Hematopoietic multipotent progenitor cell treated with erythropoietin and hydrocortisone succinate and interleukin-3 and kit ligand, for 6 days (in vitro differentiated cells): ENCODE results near the gene AIDA.
"Not testable (repeated sequence)": the region's sequence is repeated elsewhere in the genome, so short reads cannot be mapped to it uniquely, and the experiment has no call there.

Experiments used
- DNase-seq: peaks from one replicate; pipeline ENCODE4 v3.0.0-alpha.2; 2015

AIDA gene

DNA sequence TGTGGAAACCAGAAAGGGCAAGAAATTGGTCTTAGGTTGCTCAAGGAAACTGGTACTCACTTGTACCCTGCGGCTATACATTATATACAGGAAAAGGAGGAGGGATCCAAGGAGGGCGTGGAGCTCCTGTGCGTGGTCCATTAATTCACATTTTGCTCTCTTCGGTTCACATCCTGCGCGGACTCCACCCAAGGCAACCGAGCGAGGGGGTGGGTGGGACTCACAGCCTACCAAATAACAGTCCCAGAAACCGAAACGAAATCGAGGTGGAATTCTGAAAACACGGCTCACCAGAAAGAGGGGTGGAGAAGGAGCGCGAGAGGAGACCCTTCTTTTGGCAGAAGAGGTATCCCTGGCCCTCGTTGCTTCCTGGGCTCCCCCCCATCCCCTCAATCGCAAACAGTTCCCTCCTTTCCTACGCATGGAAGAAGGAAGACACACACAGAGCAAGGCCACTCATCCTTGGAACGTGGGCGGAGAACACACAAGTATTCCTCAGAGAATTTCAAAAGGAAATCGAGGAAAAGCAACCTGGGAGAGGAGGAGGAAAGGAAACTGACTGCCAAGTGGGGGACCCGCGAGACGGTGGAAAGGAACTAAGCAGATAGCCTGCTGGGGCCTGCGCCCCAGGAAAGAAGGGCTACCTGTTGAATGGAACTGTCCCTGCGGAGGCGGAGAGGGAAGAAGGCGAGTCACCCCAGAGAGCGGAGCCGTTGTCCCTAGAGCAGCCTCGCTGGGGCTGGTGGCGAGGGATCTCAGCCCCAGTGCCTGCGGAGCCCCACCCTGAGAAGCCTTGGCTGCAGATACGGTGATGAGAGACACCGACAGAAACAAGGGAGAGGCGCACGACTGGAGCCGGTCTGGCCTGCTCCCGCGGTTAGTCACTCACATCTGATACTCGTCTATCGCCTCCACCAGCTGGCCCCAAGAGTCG is 705 bp downstream of the AIDA start:
- DNase-seq, result peak; percentile 93

DNA sequence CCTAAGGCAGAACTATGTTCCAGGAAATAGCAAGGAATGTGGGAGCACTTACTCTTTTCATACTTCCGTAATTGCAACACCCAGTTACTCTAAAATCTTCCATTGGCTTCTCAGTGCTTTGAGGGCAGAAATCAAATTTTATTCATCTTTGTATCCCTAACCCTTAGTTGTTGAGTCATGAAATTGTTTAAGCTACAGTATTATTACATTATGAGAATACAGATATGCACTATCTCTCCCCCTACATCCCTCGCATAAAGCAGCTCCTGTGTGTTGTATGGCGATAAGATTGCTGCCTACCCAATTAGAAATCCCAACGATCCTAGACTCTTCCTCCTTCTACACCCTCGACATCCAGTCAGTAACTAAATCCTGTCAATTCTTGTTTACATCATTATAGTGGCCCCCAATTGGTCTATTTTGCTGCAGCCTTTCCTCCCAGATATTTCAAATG is 2.6 kb downstream of the AIDA start:
- peak; percentile 76 for DNase-seq

GRCh38 chr1:222706815-222707214 is 5.5 kb downstream of the AIDA start:
- DNase-seq, result peak; percentile 24

GRCh38 chr1:222704260-222704659 is 8.0 kb downstream of the AIDA start:
- DNase-seq, result no peak

DNA sequence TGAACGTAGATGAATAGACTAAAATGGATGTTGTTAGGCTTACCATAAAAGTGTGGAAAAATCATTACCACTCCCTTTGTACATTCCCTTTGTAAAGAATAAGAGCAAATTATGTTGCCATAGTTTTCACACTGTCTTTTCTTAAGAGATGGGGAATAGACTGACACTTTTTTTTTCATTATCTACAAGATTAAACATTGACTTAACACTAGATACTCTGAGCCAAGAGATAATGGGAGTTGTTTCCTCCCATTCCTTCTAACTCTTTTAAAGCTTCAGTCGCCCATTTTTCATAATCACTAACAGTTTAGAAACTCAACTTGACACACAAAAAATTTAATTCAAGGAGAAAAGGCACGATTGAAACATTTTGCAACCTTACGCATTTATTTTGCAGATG is 10.1 kb downstream of the AIDA start:
- DNase-seq, result no peak

DNA sequence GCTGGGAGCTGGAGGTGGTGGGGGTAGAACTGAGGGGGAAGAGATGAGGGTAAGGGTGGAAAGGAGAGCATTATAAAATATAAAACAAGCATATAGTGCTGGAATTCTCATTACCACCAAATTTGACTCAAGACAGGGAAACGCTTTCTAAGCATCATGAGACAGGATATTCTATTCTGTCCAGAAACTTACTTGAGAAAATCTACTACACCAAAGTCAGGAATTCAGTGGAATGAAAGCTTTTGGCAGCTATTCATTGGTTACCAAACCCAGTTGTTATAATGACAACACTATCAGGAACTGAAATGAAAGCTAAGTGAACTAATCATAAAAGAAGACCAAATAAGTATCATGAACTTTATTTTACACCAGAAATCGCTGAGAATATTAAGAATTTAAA is 14.5 kb downstream of the AIDA start:
- no peak for DNase-seq

GRCh38 chr1:222697203-222697602 is 15.1 kb downstream of the AIDA start:
- DNase-seq, result no peak

GRCh38 chr1:222696741-222697140 is 15.6 kb downstream of the AIDA start:
- no peak for DNase-seq

DNA sequence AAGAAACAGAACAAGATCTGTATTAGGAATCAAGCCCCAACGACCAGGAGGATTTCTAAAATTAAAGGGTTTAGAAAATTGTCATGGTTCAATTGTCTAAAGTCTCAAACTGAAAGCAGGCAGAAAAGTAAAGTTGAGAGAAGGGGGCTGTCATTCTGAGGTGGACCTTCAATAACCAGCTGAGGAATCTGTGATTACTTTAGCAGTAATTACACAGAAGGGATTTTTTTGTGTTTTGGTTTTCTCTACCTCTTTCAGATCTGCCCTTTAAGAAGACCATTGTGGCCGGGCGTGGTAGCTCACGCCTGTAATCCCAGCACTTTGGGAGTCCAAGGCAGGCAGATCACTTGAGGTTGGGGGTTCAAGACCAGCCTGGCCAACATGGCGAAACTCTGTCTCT is 17.4 kb downstream of the AIDA start:
- DNase-seq, result no peak

DNA sequence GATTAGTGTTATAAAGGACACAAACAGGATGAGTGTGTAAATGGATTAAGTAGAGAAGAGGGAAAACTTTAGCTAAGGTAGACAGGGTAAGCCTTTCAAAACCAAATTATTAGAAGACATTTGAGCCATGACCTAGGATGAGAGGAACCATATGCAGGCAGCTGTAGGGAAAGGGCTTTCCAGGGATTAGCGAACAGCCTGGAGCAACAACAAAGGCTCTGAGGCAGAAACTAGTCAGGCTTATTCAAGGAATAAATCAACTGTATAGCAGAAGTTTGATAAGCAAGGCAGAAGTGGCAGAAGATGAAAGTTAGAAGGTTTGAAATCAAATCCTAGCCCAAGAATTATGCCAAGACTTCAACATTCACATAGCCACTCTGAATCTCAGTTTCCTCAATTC is 21.3 kb downstream of the AIDA start:
- DNase-seq, result no peak

- no peak for DNase-seq
These were observed 32.2 kb downstream of the AIDA start for GRCh38 chr1:222680080-222680479.

- no peak for DNase-seq
These were observed 42.2 kb downstream of the AIDA start for GRCh38 chr1:222670110-222670509.

DNA sequence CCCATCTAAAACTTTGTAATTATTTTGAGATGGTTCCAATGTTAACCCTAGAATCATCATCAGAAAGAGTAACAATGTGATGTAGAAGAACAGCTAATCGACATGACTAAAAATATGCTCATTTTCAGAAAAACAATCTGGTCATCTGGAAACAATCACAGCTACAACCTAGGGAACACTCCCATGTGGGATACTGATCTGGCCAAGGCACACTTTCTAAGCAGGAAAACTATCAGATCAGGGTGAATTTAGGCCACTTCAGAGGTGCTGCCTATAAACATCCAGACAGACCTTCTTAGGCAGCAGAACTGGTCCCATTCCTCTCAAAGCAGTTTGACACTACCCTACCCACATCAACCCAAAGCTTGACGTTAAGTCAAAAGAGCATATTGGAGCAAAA is 43.2 kb downstream of the AIDA start:
- DNase-seq, result not testable (repeated sequence)

- DNase-seq, result not testable (repeated sequence)
These were observed 44.1 kb downstream of the AIDA start for GRCh38 chr1:222668184-222668583.

DNA sequence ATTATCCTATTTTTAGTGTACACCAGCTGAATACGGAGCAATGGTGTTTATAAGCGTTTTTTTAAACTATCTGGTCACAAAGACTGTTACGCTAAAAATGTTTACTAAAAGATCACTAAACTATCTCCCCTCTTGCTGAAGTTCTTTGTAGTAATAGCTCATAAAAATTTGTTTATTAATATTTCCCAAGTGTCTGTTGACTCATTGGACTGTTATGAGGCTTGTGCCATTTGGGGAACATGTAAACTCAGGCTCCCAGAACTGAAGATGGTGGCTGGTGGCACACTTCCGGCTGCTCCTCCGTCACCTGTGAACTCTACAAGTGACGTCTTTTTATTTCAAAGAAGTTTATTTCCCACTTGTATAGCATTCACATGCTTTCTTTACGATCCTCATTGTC is 46.3 kb downstream of the AIDA start:
- no peak for DNase-seq

DNA sequence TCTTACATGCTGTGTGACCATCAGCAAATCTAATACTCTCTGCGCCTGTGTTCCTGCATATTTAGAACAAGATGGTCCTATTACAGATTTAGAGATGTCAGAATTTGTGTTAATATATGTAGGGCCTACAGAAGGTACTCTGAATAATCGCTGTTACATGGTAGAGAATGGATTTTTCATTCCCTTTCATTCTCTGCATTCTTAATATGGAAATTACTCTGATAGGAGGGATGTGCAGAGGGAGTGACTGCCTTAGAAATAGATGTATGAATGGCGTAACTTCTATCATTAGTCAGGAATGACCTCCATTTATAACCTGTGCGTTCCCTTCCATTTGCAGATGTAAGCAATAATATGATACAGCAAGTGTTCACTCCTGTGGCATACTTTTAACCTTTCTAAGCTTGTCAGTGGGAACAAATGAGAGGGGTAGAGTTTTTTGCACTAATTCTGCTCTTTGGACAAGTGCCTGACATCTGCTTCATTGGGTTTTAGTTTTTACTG is 48.8 kb downstream of the AIDA start:
- DNase-seq, result no peak

DNA sequence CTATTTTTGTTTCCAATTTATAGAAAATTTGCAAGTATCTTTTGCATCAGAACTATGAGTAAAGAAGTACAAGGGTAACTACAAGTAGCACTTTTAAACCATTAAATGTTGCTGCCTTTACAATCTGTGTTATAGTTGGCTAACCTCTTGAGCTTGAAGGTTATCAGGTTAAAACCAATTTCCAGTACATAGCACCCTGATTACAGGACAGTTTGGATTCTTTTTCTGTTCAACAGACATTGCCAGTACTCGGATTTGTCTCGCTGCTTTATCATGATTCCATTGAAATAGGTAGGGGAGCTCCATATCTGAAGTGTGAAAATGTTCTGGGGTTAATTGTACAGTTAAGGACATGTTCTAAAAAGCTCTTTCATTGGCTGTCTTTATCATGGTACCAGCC is 54.4 kb downstream of the AIDA start:
- DNase-seq, result no peak

DNA sequence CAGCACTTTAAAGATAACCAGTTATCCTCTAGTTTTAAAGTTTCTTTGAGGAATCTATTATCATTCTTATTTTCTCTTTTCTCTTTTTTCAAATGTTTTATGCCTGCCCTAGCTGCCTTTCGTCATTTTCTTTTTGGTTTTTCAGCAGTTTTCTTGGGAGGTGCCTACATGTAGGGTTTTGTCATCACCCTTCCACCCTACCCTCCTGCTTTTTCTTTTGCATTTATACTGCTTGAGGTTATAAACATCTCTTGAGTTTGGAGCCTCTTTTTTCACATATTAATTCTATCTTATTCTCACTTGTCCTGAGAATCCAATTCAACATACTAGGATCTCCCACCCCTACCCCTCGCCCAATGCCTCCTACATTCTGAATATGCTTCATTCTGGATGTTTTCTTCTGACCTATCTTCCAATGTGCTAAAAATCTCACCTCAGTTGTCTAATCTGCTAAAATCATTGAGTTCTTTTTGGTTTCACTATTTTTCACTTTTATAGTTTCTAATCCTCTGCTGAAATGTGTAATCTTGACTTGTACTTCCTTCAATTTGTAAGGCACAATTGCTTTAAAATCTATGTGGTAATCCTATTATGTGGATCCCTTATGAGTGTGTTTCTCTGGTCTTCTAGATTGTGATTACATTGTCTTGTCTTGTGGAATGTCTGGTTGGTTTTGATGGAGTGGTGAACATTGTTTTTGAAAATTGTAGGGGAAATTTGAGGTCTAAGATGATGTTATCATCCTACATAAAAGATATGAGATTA is 55.7 kb downstream of the AIDA start:
- DNase-seq, result no peak

DNA sequence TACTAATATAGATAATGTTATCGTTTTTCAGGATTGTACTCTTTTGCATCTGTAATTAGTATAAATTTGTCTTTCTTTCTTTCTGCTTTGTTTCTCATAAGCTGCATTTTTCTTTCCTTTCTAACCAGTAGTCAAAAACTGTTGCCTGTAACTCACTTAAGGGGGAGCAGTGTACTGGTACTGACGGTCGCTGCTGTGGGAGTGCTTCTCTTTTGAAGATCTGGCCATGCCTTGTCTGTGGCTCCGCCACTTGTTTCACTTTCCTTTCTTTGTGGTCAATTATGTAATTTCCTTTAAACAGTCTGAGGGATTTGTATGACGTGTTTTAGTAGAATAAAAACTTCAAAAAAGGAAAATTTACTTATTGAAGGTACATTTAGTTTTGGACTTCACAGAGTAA is 57.4 kb downstream of the AIDA start:
- DNase-seq, result peak; percentile 91

- DNase-seq, result no peak
These were observed 59.0 kb downstream of the AIDA start for GRCh38 chr1:222653178-222653827.

DNA sequence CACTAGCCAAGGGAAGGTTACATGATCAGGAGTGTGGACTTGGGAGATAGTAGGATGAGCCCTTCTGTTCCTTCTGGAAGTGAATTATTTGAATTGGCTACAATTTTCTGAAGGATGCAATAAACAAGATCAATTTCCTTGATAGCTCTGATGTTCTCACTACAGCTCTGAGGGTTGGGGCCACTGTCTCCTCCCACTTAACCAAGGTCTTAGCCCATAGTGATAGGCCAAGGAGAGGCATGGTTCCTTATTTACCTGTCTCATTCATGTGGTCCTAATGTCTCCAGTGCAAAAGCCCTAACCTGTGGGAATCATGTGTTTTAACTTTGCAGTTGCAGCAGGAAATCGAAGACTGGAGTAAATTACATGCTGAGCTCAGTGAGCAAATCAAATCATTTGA is 59.6 kb downstream of the AIDA start:
- no peak for DNase-seq

DNA sequence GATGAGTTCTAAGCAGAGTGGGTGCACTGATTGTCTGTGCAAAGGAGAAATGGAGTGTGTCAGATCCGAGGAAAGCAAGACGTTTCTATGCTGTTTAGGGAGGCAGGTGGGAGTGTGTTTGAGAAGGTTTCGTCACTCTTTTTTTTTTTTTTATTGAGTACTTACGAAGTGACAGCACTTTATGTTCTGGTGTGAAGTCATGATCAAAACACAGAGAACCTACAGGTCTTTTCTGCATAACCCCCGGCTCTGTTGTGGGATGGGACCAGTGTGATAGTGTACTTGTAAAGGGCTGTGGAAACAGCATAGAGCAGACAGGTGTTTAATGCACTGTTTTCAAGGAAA is 67.7 kb downstream of the AIDA start:
- no peak for DNase-seq

GRCh38 chr1:222643938-222644635 is 68.2 kb downstream of the AIDA start:
- DNase-seq, result peak; percentile 99
